Stimulated activated CD8-positive, alpha-beta memory T cell treated with anti-CD3 and anti-CD28 coated beads, Interleukin-15, amount 100 ng/mL, for 48 hours (primary cell): Measurements from ENCODE around the gene MAPK13.
"Not testable (repeated sequence)": the region's sequence is repeated elsewhere in the genome, so short reads cannot be mapped to it uniquely, and the experiment has no call there.

Experiments
- DNase-seq, 2 donors: peaks; one replicate each; pipeline ENCODE4 v3.0.0-alpha.2; 2020; ENCODE audit warnings: low read depth in 2 of 2

The MAPK13 gene

DNA sequence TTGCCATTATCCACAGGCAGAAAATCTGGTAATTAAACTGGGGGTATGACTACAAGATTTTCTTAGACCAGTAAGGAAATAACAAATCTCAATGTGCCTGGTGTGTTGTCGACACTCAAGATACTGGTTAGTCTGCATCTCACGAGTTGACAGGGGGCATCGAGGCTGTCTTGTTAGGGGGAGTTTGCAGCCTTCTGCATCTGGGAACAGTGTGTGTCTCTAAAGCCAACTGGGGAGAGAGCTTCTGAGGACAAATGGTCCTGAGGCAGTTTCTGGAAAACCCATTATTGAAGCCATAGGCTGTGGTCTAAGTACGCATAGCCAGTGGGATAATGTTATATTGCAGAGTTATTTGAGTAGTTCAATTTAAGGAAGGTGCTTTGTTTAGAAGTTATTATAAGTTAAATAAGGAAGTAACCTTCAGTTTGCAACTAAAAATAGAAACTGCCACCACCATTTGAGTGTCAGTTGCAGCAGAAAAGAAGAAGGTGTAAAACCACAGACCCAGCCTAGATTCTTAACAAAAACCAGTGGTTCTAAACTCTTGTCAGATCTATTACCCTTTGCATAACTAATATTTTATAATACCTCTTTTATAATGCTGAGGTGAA is 15.4 kb upstream of the MAPK13 start:
- no peak for DNase-seq

DNA sequence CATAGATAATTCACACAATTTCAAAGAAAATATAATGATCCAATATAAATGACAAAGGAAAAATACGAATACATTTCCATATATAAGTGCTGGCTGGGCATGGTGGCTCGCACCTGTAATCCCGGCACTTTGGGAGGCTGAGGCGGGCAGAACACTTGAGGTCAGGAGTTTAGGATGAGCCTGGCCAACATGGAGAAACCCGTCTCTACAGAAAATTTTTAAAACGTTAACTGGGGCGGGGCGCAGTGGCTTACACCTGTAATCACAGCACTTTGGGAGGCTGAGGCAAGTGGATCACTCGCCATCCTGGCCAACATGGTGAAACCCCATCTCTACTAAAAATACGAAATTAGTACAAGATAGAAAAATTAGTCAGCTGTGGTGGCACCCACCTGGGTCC is 14.9 kb upstream of the MAPK13 start:
- DNase-seq: no peak

DNA sequence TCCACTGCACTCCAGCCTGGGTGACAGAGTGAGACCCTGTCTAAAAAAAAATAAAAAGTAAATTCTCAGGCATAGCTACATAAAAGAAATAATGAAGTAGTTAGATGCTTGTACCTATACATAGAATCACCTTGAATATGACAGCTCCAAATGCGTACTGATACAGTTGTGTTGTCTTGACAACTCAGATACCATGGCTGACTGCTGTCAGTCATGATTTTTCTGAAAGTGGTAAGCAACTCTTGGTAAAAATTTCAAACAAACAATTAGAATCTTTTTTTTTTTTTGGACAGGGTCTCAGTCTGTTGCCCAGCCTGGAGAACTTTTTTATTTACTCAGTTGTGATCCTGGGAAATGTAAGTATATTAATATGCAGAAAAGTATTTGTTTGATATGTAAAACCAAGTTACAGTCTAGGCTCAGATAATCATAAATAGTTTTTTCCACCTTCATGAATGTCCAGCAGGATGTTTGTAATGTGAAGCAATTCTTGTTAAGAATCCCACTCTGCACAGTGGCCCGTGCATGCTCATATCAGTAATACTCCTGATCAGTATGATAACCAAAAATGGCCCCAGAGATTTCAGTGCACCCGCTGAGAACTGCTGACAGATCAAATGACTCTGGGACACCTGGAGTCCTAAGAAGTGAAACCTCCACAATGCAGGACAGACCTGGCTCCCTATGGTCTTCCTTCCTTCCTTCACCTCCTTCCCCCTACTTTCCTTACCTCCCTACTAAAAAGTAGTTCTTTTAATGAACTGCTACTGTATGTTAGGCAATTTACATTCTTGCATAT is 14.0 kb upstream of the MAPK13 start:
- no peak for DNase-seq

DNA sequence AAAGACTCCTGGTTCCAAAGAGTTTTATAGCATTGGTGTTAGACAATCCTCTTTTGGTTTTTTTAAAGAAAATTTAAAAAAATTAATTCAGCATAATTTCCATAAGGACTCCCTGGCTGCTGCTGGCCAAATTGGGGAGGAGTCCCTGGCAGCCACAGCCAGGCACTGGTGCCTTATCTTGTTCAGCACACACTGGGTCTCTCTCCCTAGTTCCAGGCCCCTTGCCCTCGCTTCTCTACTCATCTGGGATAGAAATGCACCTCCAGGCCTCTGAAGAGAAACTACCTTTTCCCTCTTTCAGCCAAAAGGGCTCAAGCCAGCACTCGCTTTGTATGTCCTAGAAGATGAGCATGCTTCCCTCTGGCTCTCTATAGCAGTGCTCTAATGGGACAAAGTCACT is 13.4 kb upstream of the MAPK13 start:
- DNase-seq: no peak

DNA sequence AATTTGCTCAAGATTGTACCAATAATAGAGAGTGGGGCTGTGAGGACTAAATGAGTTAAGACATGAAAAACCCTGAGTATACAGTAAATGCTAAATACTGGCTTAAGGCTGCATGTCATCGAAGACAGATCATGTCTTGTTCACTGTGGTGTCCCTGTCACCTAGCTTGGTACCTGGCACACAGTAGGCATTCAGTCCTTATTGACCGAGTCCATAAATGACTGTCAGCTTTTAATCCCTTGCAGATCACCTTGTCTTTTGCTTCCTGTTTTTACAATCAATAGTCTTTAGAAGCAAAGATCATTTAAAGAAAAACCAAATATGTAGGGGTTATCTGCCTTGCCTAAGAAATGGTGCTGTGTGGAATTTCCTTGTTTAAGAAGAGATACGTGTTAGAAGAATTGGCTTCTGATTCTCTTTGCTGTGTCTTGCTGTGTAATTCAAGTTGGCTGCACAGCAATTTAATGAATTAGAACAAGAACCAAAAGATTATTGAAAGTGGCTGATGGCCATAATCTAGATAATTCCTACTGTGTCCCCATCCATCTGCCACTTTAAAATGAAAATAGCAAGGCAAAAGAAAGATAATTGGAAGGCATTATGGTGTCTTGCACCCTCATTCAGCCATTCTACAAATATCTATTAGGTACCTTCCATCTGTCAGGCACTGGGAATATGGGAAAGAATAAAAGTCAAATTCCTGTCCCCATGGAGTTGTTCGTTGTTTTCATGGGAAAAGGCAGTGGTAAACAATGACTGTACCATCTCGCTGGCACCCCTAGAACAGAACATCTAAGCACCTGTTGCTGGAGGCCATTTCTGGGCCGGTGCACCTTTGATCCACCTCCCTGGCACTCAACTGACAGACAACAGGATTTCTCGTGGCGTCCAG is 12.4 kb upstream of the MAPK13 start:
- DNase-seq: no peak

DNA sequence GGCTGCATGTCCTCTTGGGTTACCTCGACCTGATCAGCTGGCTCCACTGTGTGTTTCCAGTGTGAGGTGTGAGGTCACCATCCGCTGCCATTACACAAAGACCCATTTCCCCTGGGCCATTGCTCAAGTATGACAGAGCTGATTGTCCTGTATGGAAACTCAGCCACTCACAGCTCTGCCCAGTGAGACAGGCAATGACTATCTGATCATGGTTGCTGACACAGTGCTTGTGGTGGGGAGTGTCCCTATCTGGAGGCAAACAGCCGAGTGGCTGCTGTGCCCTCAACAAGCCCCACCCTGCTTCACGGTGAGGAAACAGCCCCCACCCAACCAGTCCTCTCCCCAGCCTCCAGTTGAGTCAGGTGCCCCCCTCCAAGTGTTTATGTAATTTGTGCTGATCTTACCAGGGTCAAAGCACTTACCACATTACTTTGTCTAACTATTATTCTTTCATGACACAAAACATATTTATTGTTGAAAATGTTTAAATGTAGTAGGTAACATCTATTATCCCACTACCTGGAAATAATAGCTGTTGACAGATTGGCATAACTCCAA is 11.7 kb upstream of the MAPK13 start:
- peak; percentile 50 to 61 for DNase-seq

DNA sequence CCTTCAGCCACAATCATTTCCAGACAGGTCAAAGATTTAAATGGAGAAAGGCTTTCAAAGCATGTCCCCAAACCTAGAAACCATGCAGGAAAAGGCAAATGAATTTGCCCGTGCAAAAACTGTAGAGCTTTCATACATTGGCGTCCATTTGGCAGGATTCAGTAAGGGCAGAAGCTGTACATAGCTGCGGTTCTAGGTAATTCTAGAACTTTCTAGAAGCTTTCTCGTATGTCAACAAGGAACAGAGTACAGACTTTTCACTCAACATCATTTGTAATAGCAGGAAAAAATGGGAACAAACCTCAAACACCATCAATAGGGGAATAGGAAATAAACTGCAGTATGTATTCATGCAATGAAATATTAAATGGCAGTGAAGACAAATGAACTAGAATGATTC is 11.1 kb upstream of the MAPK13 start:
- DNase-seq: no peak

DNA sequence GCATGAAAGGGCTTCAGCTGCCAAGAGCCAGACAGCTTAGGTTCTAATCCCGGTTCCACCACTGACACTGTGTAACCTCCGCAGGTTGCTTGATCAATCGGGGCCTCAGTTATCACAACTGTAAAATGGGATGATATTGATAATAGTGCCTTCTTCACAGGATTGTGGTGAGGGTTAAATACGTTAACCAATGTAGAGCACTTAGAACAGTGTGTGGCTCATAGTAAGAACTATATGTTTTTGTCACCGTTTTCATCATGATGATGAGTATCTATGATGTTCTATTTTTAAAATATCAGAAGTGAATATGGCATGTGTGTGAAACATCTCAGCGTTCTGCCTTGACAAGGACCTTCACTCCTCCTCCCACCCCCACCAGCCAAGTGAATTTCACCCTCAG is 10.3 kb upstream of the MAPK13 start:
- no peak for DNase-seq

DNA sequence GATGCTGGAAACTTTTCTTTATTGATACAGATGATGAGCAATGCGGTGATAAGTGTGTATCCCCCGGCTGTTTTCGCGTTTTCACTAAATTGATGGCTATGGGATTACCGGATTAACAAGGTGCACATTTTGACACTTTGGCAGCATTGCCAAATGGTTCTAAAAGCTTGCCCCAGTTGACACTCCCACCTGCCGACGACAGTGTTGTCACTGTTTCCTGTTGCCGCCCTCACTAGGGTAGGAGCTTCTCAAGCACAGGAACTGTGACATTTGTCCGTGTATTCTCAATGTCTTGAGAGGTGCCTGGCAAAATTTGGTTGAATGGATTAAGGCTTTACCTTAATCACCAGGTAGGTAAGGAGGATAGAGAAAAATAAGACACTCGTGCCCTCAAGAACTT is 9.8 kb upstream of the MAPK13 start:
- DNase-seq: peak; percentile 52 to 67

DNA sequence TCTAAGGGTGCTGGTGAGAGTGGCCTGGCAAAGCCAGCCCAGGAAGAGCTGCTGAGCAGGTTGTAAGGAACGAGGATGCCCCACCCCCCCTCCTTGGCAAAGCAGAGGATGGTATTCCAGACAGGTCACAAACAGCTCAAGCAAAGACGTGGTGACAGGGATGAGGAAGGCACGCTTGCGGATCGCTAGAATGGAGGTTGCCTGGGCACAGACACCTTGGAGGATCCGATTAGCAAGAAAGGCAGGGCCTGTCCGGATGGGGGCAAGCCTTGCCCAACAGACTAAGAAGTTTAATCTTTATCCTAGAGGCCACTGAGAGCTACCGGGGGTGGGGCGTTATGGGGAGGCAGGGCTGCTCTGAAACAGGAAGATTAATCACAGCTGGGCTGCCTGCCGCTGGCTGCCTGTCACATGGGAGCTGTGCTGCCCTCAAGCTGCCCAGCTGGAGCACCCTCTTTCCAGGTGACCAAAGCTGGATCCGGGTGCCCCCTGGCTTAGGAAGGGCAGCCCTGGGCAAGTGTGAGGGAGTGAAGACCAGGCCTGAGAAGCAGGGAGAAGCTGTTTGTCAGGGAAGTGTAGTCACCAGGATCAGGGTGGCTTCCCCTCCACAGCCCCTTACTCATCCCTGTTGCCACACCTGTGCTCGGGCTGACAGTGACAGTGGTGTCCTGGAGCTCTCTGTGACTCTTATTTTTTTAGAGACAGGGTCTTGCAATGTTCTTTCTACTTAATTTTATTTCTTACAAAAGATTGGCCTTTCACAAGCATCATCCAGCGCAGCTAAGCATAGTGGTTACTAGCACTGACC is 9.1 kb upstream of the MAPK13 start:
- peak; percentile 34 to 53 for DNase-seq

DNA sequence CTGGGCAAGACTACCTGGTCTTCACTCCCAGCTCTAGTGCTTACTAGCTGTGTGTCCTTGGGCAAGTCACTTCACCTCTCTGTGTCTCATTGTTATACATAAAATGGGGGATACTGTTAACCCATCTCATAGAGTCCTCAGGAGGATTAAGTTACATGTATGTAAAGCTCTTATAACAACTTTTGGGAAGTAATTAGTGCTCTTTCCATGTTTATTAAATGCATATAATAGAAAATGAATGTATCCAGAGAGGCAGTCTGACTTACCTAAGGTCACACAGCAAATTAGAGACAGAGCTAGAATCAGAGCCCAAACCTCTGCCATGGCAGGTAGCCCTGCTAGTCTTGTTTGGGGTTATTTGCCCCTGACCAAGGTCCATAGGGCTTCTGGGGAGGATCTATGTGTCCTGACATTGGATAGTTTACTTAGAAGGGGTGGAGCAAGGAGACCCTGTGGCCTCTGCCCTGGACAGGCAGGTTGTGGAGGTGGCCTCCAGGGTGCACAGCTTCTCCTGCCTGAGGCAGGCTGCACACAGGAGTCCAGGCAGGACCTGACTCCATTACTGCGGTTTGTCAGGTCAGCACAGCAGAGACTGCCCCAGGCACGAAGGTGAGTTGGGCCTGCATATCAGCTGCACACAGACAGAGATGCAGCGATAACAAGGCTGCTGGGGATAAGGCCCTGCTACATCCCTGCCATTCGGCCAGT is 8.4 kb upstream of the MAPK13 start:
- no peak for DNase-seq

DNA sequence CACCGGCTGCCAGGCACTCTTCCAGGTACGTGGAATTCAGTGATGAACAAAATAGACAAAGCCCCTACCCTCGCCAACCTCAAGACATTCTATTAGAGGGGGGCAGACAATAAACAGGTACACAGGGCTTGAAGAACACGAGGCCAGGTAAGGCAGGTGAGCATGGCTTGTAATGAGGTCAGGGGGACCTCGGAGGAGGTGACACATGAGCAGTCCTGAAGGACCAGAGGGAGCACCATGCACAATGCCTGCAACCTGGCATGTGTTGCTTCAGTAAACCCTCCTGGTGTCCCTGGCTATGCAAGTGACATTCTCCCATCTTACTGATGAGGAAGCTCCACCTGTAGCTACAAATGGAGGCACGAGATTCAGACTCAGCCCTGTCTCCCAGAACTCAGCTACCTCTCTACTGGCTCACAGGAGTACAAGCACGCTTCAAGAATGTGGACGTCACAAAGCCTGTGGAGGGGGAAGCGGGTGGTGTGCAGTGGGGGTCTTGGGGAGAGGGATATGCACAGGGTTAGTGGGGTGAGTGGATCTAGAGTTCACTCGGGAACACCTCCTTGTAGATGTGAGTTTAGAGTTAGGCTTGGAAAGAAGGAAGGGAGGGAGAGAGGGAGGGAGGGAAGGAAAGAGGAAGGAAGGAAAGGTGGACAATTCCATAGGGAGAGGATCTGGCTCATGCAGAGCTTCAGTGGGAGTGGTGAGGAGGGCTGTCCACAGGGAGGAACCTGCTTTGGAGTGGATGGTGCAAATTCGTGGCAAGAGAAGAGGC is 7.6 kb upstream of the MAPK13 start:
- DNase-seq: no peak

DNA sequence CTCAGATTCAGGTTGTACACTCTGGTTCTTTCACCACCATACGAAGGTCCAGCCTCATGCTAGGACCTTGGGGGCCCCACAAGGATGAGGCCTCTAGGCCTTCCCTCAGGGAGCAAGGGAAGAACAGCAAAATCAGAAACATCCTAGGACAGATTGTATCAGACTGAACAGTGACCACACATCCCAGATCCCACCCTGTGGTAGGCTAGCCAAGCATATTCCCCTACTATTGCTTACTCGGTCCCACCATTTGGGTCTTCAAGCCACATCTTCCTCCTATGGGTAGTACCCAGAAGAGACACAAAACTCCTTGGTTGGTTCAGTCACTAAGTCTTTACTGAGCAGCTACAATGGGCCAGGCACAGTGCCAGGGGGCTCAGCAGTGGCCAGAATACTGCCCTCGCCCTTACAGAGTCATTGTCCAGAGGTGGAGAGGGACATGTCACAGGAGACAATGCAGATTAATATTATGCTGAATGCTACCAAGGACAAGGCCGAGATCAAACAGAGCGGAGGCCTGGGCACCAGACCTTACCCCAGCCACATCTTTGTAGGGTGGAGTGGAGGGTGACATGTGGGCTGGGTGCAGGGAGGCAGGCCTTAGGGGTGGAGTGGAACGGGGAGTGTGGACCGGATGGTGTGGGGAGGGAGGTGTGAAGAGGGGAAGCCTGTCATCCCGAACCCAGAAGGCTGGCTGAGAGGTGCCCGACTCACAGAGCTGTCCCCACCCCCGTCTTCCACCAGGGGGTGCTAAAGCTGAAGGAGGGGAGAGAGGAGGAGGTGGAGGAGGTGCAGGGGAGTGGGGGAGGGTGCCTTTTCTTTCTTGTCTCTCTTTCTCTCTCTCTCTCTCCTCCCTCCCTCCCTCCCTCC is 6.8 kb upstream of the MAPK13 start:
- peak; percentile 83 to 87 for DNase-seq

DNA sequence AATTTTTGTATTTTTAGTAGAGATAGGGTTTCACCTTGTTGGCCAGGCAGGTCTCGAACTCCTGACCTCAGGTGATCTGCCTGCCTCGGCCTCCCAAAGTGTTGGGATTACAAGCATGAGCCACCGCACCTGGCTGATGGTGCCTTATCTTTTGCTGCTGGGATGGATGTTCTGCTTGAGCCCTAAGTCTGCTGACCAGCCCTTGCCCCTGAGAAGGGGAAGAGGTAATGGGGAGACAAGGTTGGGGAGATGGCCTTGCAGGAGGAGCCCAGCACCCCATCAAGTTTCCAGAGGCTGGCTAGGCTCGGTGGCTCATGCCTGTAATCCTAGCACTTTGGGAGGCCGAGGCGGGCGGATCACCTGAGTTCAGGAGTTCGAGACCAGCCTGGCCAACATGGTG is 6.0 kb upstream of the MAPK13 start:
- DNase-seq: not testable (repeated sequence)

DNA sequence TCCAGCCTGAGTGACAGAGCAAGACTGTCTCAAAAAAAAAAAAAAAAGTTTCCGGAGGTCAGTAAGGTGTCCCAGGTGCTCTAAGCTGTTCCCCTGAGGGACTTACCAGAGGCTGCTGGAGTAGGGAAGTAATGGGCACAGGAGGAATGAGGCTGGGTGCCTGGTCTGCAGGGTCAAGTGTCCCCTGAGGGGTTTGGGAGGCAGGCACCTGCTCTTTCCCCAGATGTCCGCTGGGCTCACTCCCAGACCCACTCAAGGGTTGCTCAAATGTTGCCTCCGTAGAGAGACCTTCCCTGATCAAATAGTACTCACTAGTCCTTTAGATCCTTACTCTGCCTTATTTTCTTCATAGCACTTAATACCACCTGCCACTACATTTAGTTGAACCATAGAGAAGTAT is 5.4 kb upstream of the MAPK13 start:
- no peak for DNase-seq

DNA sequence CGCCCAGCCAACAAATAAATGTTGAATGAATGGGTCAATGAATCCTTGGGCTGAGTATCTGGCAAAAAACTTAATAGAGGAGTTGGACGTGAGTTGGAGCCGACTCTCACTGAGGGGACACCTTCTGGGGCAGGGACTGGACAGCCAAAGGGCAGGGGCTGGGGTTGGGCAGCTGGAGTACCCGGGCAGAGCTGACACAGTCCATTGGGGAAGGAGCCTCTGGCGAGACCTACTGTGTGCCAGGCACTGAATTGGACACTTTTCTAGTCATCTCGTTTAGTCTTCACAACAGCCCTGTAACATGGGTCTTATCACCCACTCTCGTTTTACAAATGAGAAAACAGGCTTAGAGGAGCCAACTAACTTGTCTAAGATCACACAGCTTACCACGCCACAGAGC is 4.7 kb upstream of the MAPK13 start:
- DNase-seq: no peak

DNA sequence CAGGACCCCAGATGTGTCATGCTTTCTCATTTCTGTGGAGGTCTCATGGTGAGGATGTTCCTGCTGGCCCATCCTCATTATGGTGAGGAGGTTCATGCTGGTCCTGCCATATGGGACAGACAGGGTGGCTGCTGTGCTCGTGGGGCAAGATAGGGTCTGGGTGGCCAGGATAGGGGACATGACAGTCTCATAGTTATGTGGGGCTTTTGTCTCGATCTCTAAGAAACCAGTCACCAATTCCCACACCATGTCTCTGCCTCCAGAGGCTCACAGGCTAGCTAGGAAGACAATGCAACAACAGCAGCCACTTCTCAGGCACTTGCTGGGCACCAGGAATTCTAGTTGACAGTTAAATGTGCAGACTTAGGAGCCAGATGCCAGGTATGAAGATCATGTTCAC is 4.2 kb upstream of the MAPK13 start:
- DNase-seq: no peak

DNA sequence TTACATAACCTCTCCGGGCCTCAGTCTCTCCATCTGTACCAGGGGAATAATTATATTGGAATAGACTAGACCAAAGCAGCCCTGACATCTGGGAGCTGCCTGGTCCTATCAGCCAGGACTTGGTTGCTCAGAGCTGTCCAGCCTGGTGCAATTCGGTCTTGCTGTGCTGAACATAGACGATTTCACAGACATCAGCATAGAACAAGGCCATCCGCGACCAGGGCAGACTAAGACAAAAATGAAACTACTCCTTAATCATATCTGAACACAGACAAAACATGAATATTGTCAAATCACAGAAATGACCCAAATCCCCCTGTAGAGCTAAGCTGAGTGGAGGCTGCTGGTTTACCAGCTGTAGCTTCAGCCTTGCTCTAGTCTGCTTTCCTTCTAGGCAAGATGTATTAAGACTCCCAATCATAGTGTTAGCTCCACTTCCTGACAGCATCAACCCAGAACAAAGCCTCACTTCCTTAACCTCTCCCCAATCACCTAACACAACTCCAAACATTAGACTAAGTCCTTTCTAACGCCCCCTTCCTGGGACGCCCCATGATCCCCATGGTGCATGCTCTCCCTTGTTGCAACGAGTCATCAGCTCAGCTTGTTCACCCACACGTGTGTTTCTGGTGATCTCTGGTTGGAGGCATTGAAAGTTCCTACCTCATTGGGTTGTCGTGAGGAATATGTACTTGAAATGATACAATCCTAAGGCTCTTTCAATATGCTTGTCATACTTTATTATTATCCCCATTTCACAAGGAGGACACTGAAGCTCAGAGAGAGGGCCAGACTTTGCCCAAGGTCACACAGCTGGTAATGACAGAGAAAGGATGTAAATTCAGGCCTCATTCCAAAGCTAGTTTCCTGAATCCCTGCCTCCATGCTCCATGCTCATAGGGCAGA is 3.5 kb upstream of the MAPK13 start:
- DNase-seq: no peak
